NCI-H1417 treated with DMSO at 0.1 percent for 48 hours (cell line): Measurements from ENCODE around the gene TBC1D2.

Source experiments
- DNase-seq: peaks from one replicate; lab custom pipeline; 2025; lab: John Stamatoyannopoulos, UW

TBC1D2 gene

DNA sequence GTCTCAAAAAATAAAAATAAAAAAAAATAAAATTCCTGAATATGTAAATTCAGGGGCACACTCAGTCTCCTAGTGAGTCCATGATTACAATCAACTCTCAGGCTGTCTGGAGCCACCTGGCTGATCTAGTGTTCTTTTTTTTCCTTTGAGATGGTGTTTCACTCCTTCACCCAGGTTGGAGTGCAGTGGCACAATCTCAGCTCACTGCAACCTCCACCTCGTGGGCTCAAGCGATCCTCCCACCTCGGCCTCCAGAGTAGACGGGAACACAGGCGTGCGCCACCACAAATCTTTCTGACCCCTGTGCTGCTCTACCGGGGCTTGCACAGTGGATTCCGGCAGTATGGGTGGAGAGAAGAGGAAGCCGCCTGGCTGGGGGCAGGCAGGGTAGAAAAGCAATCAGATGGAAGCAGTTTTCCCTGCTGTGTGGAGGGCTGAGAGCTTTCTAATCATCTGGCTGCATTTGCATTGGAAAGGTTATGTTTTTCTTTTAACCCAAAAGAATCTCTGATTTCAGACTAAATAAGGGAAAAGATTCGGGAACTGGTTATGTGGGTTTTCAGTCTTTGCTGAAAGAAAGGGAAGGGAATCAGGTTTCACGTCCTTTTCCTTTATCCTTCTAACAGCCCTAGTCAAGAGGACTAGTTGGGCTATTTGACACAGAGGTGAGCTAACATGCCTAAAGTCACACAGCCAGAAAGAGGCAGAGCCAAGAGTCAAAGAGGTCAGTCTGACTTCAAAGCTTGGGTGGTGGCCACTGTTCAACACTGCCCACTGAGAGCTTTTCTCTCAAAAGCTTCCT is 36.7 kb downstream of the TBC1D2 start:
- no peak for DNase-seq

DNA sequence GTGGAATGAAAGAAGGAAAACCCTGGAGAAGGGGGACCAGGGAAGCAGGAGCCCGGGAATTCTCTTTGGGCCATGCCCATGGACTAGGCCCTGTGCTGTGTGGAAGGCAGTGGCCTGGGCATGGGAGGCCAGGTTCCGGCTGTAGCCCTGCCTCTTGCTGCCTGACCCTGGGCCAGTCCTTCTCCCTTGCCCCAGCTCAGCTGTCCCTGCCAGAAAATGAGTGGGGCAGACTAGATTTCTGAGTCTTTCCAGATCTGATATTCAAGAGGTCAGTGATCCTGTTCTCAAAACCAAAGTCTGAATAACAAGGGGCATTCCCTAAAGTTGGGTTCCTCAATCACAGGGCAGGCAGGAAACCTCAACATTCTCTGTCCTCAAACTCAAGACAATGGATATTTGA is 38.2 kb downstream of the TBC1D2 start:
- no peak for DNase-seq

GRCh38 chr9:98216391-98216790 is 39.1 kb downstream of the TBC1D2 start:
- no peak for DNase-seq

DNA sequence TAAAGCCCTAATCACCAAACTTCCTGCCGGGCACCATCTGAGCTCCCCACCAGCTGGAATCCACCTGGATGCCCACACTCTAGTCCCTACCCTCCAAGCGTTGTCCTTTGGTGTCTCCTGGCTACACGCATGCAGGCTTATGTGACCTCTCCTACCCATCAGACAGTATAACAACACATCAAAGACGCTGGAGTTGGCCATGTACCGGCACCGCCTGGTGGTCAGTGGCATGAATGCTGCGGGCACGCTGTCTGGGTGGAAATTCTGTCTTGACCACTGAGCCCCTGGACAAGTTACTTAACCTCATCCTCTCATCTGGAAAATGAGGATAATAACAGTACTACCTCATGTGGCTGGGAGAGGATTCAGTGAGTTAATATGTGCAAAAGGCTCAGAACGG is 39.6 kb downstream of the TBC1D2 start:
- no peak for DNase-seq

DNA sequence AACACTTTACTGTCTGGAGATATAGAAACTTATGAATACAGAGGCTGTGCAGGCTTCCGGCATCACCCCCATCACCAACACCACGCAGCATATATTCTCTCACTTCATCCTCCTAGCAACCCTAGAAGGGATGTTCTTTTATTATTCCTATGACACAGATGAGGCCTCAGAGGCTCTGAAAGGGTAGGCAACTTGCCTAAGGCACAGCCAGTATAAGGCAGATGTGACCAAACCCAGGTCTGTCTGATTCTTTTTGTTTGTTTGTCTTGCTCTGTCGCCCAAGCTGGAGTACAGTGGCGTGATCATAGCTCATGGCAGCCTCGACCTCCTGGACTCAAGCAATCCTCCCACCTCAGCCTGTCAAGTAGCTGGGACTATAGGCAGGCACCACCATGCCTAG is 40.2 kb downstream of the TBC1D2 start:
- DNase-seq = no peak

DNA sequence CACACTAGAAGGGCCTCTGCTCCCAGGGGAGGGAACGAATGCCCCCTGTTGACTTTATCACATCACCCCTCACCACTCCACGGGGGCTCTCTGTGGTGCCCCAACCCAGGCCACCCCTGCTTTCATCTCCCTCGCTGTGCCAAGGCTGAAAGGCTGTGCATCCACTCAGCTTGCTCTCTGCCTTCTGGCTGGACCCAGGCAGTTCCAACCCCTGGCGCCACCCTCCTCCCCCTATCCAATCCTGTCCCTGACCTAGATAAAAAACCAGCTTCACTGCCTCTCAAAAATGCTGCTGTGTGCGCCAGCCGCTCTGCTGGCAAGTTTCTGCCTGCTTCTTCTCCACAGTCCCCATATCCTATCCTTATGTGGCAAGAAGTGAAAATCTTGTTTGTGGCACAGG is 40.6 kb downstream of the TBC1D2 start:
- no peak for DNase-seq

DNA sequence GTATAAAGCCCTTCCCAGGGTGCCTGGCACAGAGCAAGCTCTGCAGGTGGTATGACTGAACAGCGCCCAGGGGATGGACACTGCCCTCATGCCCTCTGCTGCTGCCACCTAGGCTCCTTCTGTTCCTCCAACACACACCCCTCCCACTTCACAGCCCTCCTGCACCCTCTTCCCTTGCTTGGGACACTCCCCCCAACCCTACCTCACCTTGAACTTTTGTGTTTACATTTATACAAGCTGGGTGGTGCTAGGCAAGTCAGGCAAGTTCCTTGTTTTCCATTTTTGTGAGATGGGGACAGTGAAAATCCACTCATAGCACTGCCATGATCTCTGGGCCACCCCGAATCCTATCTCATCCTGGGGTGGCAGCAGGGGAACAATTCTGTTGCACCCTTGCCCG is 44.2 kb downstream of the TBC1D2 start:
- no peak for DNase-seq

DNA sequence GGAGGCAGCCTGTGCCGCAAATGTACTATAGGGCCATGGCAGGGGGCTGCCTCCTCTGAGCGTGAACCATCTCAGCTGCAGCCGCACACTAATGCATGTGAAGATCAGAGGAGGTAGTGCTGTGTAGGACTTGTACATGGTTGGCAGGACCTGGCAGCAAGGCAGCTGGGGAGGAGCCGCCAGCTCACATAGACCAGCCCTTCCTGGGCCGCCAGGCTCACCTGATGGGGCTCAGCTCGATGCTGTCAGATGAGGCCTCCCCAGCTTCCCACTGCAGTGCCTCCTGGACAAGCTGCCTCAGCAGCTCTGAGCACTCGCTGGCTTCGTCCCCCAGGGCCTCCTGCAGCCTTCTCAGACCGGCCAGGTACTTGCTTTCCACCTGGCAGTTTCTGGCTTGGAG is 45.0 kb downstream of the TBC1D2 start:
- no peak for DNase-seq

- DNase-seq = no peak
Observed at GRCh38 chr9:98209530-98209929, 45.9 kb downstream of the TBC1D2 start.

GRCh38 chr9:98208635-98209034 is 46.8 kb downstream of the TBC1D2 start:
- DNase-seq = no peak

GRCh38 chr9:98207606-98208005 is 47.8 kb downstream of the TBC1D2 start:
- no peak for DNase-seq

- no peak for DNase-seq
Observed at GRCh38 chr9:98206754-98207153, 48.7 kb downstream of the TBC1D2 start.

DNA sequence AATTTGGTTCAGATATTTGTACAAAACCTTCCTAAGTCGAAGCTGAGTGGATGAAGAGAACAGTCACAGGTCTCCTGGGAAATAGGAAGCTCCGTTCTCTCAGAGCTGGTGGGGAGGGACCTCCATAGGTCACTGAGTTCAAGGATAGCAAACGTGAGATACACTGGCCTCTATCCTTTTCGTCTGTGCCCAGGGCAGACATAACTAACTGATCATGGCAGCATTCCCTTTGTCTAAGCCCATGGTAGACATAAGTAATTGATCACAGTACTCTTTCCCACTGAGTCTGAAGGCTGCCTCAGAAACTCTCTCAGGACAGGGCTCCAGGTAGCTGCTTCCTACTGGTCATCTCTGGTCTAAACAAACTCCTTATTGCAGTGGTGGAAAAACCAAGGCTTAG is 50.8 kb downstream of the TBC1D2 start:
- DNase-seq = no peak

GRCh38 chr9:98203153-98203552 is 52.3 kb downstream of the TBC1D2 start:
- DNase-seq = no peak

- DNase-seq = no peak
Observed at GRCh38 chr9:98202252-98202651, 53.2 kb downstream of the TBC1D2 start.

DNA sequence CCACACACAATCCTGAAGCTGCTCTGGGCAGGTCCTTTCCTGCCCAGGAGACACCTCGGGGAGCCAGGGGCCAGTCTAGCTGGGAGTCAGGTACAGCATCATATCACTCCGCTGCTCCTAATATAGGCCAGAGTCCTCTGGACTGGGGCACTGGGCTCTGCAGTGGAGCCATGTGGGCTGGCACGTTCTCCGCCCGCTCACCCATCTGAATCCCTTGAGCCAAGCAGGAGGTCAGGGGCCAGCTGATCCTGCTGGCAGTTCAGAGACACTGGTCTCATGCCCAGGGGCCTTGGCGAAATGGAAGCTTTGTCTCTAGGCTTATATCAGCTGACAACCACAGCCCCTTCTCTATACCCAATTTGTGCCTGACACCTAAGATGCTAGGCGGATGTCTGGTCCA is 53.7 kb downstream of the TBC1D2 start:
- no peak for DNase-seq

GRCh38 chr9:98201102-98201501 is 54.3 kb downstream of the TBC1D2 start:
- DNase-seq = no peak

- DNase-seq = no peak
Observed at GRCh38 chr9:98199388-98200033, 55.9 kb downstream of the TBC1D2 start.

GRCh38 chr9:98195671-98196070 is 59.8 kb downstream of the TBC1D2 start:
- no peak for DNase-seq

DNA sequence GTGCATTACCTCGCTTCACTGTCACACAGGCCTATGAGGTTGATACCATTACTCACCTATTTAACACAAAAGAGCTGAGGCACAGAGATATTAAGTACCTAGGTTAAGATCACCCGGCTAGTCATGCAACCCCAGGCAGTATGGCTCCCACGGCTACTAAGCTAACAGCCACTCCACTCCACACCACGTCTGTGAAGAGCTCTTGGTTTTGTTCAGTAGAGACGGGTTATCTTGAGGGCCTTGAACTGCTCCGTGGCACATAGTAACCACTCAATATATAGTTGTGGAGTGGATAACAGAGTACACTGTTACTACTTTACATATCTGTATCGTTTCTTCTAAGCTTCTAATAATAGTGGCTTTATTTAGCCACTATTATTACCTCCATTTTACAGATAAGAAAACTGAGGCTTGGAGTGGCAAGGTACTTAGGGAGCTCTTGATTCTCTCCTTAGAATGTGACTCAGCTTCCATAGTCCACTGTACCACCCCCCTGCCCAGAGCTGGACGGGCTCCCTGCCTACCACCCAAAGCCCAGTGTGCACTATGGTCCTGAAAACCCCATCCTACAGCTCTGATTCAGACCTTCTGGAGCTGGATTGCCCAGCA is 62.0 kb downstream of the TBC1D2 start:
- DNase-seq = no peak

DNA sequence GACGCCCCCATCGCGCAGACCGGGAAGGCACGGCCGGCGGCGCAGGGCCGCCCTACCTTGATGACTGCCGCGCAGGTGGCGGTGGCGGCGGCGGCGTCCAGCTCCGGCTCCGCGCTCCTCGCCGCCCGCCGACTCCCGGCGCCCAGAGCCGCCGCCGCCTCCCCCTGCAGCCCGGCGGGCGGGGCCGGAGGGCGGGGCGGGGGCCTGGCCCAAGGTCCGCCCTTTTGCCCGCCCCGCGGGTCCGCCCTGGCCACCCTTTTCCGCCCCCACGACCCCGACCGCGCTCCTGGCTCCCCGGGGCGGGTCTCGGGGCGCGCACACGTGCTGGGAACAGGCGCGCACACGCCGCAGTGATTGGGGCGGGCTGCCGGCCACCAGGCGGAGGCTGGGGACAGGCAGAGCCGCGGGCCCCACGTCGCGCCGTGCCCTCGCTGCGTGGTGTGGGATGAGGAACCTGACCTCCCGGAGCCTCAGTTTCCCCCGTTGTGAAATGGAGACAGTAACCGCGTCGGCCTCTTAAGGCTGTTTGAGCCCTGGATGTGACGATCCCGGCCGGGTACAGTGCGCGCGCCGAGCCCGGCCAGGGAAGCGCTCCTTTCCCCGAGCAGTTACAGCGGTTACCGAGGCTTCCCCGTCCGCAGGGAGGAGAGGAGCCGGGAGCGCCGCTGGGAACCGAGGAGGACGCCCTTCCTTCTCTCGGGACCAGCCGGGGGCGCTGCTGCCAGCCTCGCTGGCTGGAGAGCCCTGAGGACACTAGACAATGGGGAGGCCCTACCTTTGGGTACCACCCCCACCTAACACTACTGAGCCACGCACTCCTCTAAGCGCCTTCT is 62.7 kb downstream of the TBC1D2 start, which contains the start of gene CORO2A:
CORO2A (minus strand) TSS at position 135 of the 833 bp plus-strand sequence. CDS start 34,977 bp downstream, outside the sequence.
- peak; percentile 35 for DNase-seq
